Measurements from ENCODE around the gene TTLL11.

The TTLL11 gene

GRCh38 chr9:121881920-121882500 is 211.1 kb downstream of the TTLL11 start:
- H3K27me3 ChIP-seq (replicated peaks) = no peaks in the 10 kb centered on the region

DNA sequence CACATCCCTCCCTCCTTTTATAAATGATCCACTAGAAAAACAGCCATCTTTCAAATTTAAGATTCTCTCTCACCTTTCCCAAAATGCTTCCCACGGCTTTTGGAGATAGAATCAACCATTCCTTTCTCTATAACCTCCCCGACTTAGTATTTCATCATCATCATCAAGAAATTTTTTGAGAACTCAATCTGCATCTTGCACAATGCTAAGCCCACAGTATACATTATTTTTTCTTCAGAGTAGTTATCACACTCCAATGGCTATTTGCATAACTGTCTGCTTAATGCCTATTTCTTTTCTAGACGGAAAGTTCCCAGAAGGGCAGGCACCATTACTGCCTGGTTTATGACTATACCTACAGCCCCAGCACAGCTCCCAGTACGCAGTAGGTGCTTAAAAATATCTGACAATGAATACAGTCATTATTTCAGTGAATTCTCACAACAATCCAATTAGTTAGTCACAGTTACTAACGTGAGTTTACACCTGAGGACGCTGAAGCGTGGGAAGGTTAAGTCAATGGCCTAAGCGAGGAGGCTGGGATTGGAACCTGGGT is 212.7 kb downstream of the TTLL11 start:
- H3K27ac ChIP-seq = no peak overlapping the region
- no peaks in the 10 kb centered on the region for H3K27me3 ChIP-seq (replicated peaks)
- no peaks in the 10 kb centered on the region for H3K36me3 ChIP-seq (replicated peaks)
- TF ChIP-seq, protein P1, sequence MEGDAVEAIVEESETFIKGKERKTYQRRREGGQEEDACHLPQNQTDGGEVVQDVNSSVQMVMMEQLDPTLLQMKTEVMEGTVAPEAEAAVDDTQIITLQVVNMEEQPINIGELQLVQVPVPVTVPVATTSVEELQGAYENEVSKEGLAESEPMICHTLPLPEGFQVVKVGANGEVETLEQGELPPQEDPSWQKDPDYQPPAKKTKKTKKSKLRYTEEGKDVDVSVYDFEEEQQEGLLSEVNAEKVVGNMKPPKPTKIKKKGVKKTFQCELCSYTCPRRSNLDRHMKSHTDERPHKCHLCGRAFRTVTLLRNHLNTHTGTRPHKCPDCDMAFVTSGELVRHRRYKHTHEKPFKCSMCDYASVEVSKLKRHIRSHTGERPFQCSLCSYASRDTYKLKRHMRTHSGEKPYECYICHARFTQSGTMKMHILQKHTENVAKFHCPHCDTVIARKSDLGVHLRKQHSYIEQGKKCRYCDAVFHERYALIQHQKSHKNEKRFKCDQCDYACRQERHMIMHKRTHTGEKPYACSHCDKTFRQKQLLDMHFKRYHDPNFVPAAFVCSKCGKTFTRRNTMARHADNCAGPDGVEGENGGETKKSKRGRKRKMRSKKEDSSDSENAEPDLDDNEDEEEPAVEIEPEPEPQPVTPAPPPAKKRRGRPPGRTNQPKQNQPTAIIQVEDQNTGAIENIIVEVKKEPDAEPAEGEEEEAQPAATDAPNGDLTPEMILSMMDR (IDR thresholded peaks at IDR 0.05; ENCODE audit: low read depth, low read length, missing control alignments) = no peak
- DNase-seq = no peak
- H3K4me3 ChIP-seq (ENCODE audit: low read depth, low read length) = no peak overlapping the region
- in situ Hi-C loops (cut with HindIII; ENCODE audit: low pct_ligation_motif_present, low sequenced_read_pairs) = no loop called here

More at GRCh38 chr9:121881920-121882500, 211.1 kb downstream of the TTLL11 start:
- DNase-seq = no peak
- H3K27ac ChIP-seq = no peak overlapping the region
- no peak overlapping the region for H3K4me3 ChIP-seq (ENCODE audit: low read depth, low read length)
- H3K36me3 ChIP-seq (replicated peaks) = no peaks in the 10 kb centered on the region
- in situ Hi-C loops (cut with HindIII; ENCODE audit: low pct_ligation_motif_present, low sequenced_read_pairs) = no loop called here
- TF ChIP-seq, protein P1 (IDR thresholded peaks at IDR 0.05; ENCODE audit: low read depth, low read length, missing control alignments) = no peak

DNA sequence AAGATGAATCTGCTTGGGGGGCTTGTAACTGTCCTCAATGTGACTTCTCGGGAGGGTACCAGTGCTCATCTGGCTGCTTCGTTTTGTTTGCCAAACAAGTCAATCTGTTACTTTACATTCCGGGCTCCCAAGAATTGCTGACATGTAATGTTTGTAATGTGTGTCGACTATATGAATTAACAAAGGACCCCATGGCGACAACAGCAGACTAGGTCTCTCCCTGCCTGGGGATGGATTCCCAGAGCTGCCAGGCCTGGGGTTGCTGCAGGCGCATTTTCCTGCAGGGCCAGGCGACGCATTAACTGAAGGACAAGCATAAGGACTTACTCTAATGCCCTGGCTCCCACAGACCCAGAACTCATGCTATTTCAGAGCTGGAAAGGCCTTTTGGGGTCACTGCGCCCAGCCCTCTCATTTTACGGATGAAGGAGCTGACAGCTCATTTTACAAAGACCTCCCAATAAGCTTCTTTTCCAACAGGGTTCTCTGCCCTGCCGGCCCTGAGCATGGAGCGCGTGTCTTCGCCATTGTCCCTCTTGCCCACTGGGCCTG is 214.8 kb downstream of the TTLL11 start:
- no peak overlapping the region for H3K4me3 ChIP-seq (ENCODE audit: low read depth, low read length)
- no peaks in the 10 kb centered on the region for H3K36me3 ChIP-seq (replicated peaks)
- H3K27ac ChIP-seq = no peak overlapping the region
- in situ Hi-C loops (cut with HindIII; ENCODE audit: low pct_ligation_motif_present, low sequenced_read_pairs) = no loop called here
- TF ChIP-seq, protein P1 (IDR thresholded peaks at IDR 0.05; ENCODE audit: low read depth, low read length, missing control alignments) = no peak
- DNase-seq = no peak
- no peaks in the 10 kb centered on the region for H3K27me3 ChIP-seq (replicated peaks)

DNA sequence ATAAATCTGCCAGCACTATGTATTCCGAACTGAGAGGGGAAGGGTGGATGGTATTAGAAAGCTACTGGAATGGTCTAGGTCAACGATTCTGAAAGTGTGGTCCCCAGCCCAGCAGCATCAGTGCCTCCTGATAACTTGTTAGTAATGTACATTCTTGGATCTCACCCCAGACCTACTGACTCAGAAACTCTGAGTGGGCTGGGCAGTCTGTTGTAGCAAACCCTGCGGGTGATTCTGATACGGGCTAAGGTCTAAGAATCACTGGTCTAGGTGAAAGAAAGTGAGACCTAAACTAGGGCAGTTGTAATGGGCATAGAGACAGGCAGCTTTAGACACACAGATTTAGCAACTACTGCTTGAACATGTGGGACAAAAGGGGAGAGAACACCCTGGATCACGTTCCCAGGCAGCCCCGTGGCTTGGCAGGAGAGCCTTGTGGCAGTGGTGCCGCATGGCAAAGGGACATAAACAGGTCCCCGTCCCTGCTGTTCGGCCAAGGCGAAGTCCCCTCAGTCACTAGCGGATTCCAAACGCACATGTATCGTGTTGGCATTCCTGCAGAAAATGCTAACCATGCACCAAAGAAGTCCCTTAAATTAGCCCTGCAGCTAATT is 216.3 kb downstream of the TTLL11 start:
- peak; percentile 82 for DNase-seq
- Histone ChIP-seq H3K27ac (no peak overlapping the region), H3K27me3 (replicated peaks) (no peaks in the 10 kb centered on the region), H3K4me3 (ENCODE audit: low read depth, low read length) (no peak overlapping the region), H3K36me3 (replicated peaks) (no peaks in the 10 kb centered on the region)
- TF ChIP-seq, protein P1 (IDR thresholded peaks at IDR 0.05; ENCODE audit: low read depth, low read length, missing control alignments) = no peak
- in situ Hi-C loops (cut with HindIII; ENCODE audit: low pct_ligation_motif_present, low sequenced_read_pairs) = no loop called here

DNA sequence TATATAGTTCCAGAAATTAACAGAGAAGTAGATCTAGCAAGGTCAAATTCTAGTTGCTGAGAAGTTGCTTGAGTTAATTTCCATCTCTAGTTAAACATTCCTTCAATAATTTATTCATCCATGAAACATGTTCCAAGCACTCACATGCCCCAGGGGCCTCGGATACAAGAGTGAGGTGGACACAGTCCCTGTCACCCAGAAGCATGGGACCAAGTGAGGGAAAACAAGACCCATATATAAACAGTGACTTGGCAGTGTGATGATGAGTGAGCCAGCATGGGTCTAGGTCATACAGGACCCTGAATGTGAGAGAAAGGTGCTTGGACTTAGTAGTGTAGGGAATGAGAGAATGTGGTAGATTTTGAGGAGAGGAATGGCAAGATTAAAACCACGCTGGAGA is 216.9 kb downstream of the TTLL11 start:
- in situ Hi-C loops (cut with HindIII; ENCODE audit: low pct_ligation_motif_present, low sequenced_read_pairs) = no loop called here
- TF ChIP-seq, protein P1 (IDR thresholded peaks at IDR 0.05; ENCODE audit: low read depth, low read length, missing control alignments) = no peak
- no peak overlapping the region for H3K4me3 ChIP-seq (ENCODE audit: low read depth, low read length)
- DNase-seq = no peak
- no peaks in the 10 kb centered on the region for H3K36me3 ChIP-seq (replicated peaks)
- no peaks in the 10 kb centered on the region for H3K27me3 ChIP-seq (replicated peaks)
- H3K27ac ChIP-seq = no peak overlapping the region
